Amygdala (tissue), 56 donors: Measurements from ENCODE around the gene CD70.
"Not testable (repeated sequence)": the region's sequence is repeated elsewhere in the genome, so short reads cannot be mapped to it uniquely, and the experiment has no call there.

Experiments
- DNase-seq, 56 donors: peaks; one replicate each; lab custom pipeline; 2025; lab: John Stamatoyannopoulos, UW

CD70 gene

GRCh38 chr19:6590827-6591319 is at the start of gene CD70:
Gene CD70, minus strand, starts transcription at chr19:6591150. Its CDS starts 148 bp downstream, at chr19:6591002.
- no peak for DNase-seq

- DNase-seq = not testable (repeated sequence)
Measured at GRCh38 chr19:6640333-6640732, 49.4 kb upstream of the CD70 start.

- DNase-seq = no peak
Measured at GRCh38 chr19:6639439-6639838, 48.5 kb upstream of the CD70 start.

GRCh38 chr19:6633456-6633813 is 42.5 kb upstream of the CD70 start:
- DNase-seq = not testable (repeated sequence)

- DNase-seq = peak in 52 of 56 donors; percentile 1 to 86 (median 44)
Measured at GRCh38 chr19:6632747-6633455, 42.0 kb upstream of the CD70 start.

GRCh38 chr19:6632002-6632621 is 41.2 kb upstream of the CD70 start:
- peak in 41 of 56 donors; percentile 1 to 84 (median 16) for DNase-seq

GRCh38 chr19:6626764-6627163 is 35.8 kb upstream of the CD70 start:
- DNase-seq = no peak

GRCh38 chr19:6617374-6617773 is 26.4 kb upstream of the CD70 start:
- no peak for DNase-seq

GRCh38 chr19:6616011-6616410 is 25.1 kb upstream of the CD70 start:
- DNase-seq = no peak

GRCh38 chr19:6613711-6614110 is 22.8 kb upstream of the CD70 start:
- no peak for DNase-seq

- no peak for DNase-seq
Measured at GRCh38 chr19:6610934-6611852, 20.2 kb upstream of the CD70 start.

GRCh38 chr19:6608940-6609339 is 18.0 kb upstream of the CD70 start:
- DNase-seq = no peak

GRCh38 chr19:6608146-6608545 is 17.2 kb upstream of the CD70 start:
- DNase-seq = not testable (repeated sequence)

- DNase-seq = not testable (repeated sequence)
Measured at GRCh38 chr19:6606276-6607070, 15.5 kb upstream of the CD70 start.

GRCh38 chr19:6604906-6605305 is 14.0 kb upstream of the CD70 start:
- no peak for DNase-seq

- no peak for DNase-seq
Measured at GRCh38 chr19:6602729-6603114, 11.8 kb upstream of the CD70 start.

GRCh38 chr19:6601537-6602052 is 10.6 kb upstream of the CD70 start:
- DNase-seq = not testable (repeated sequence)

- not testable (repeated sequence) for DNase-seq
Measured at GRCh38 chr19:6600951-6601536, 10.1 kb upstream of the CD70 start.

- DNase-seq = no peak
Measured at GRCh38 chr19:6599866-6600454, 9.0 kb upstream of the CD70 start.
